ENCODE measurements around the gene PARVB.

The PARVB gene

GRCh38 chr22:44130076-44130711, 106.1 kb downstream of the PARVB start:
- no peak for DNase-seq (ENCODE audit: extremely low read depth in 1 of 2, low read depth in 1 of 2)

GRCh38 chr22:44131412-44131811, 107.3 kb downstream of the PARVB start:
- DNase-seq (ENCODE audit: extremely low read depth in 1 of 2, low read depth in 1 of 2): no peak

- no peak for DNase-seq (ENCODE audit: extremely low read depth in 1 of 2, low read depth in 1 of 2)
Measured at GRCh38 chr22:44131989-44132685, 108.0 kb downstream of the PARVB start.

GRCh38 chr22:44132724-44133123, 108.6 kb downstream of the PARVB start:
- DNase-seq (ENCODE audit: extremely low read depth in 1 of 2, low read depth in 1 of 2): no peak

GRCh38 chr22:44133161-44133560, 109.1 kb downstream of the PARVB start:
- DNase-seq (ENCODE audit: extremely low read depth in 1 of 2, low read depth in 1 of 2): no peak

GRCh38 chr22:44133901-44134571, 109.9 kb downstream of the PARVB start:
- DNase-seq (ENCODE audit: extremely low read depth in 1 of 2, low read depth in 1 of 2): no peak

- no peak for DNase-seq (ENCODE audit: extremely low read depth in 1 of 2, low read depth in 1 of 2)
Measured at GRCh38 chr22:44136112-44136511, 112.0 kb downstream of the PARVB start.

- no peak for DNase-seq (ENCODE audit: extremely low read depth in 1 of 2, low read depth in 1 of 2)
Measured at GRCh38 chr22:44136786-44137185, 112.7 kb downstream of the PARVB start.

GRCh38 chr22:44137415-44137814, 113.3 kb downstream of the PARVB start:
- no peak for DNase-seq (ENCODE audit: extremely low read depth in 1 of 2, low read depth in 1 of 2)

GRCh38 chr22:44139773-44140172, 115.7 kb downstream of the PARVB start:
- DNase-seq (ENCODE audit: extremely low read depth in 1 of 2, low read depth in 1 of 2): no peak

- no peak for DNase-seq (ENCODE audit: extremely low read depth in 1 of 2, low read depth in 1 of 2)
Measured at GRCh38 chr22:44142421-44143104, 118.5 kb downstream of the PARVB start.

GRCh38 chr22:44143105-44143474, 119.0 kb downstream of the PARVB start:
- DNase-seq (ENCODE audit: extremely low read depth in 1 of 2, low read depth in 1 of 2): no peak

GRCh38 chr22:44143579-44143978, 119.5 kb downstream of the PARVB start:
- DNase-seq (ENCODE audit: extremely low read depth in 1 of 2, low read depth in 1 of 2): no peak

GRCh38 chr22:44144046-44144569, 120.0 kb downstream of the PARVB start:
- no peak for DNase-seq (ENCODE audit: extremely low read depth in 1 of 2, low read depth in 1 of 2)

- DNase-seq (ENCODE audit: extremely low read depth in 1 of 2, low read depth in 1 of 2): no peak
Measured at GRCh38 chr22:44145544-44145943, 121.4 kb downstream of the PARVB start.

GRCh38 chr22:44146088-44146861, 122.2 kb downstream of the PARVB start:
- DNase-seq (ENCODE audit: extremely low read depth in 1 of 2, low read depth in 1 of 2): no peak

GRCh38 chr22:44147008-44147645, 123.0 kb downstream of the PARVB start:
- DNase-seq (ENCODE audit: extremely low read depth in 1 of 2, low read depth in 1 of 2): no peak

- DNase-seq (ENCODE audit: extremely low read depth in 1 of 2, low read depth in 1 of 2): no peak
Measured at GRCh38 chr22:44147821-44148574, 123.9 kb downstream of the PARVB start.

- no peak for DNase-seq (ENCODE audit: extremely low read depth in 1 of 2, low read depth in 1 of 2)
Measured at GRCh38 chr22:44151676-44152075, 127.6 kb downstream of the PARVB start.

Data from activated CD8-positive, alpha-beta memory T cell treated with anti-CD3 and anti-CD28 coated beads for 1 hour (primary cell).